Ishikawa (cell line): ENCODE data around the gene TMEFF2.

ENCODE experiments used
- CEBPB ChIP-seq: IDR thresholded peaks from 2 replicates; pipeline ENCODE4 v1.6.1; 2012
- EGR1 ChIP-seq: IDR thresholded peaks from 2 replicates; pipeline ENCODE4 v1.6.1; 2012
- MAX ChIP-seq: IDR thresholded peaks from 2 replicates; pipeline ENCODE4 v1.6.1; 2012
- NFIC ChIP-seq: IDR thresholded peaks from 2 replicates; pipeline ENCODE4 v1.6.1; 2012
- RAD21 ChIP-seq: IDR thresholded peaks from 2 replicates; pipeline ENCODE4 v1.6.1; 2012; ENCODE audit warnings: low read depth
- TAF1 ChIP-seq: IDR thresholded peaks from 2 replicates; pipeline ENCODE4 v1.6.1; 2012; ENCODE audit warnings: low read depth, mild to moderate bottlenecking
- YY1 ChIP-seq: IDR thresholded peaks from 2 replicates; pipeline ENCODE4 v1.6.1; 2012; ENCODE audit warnings: low read depth
- TF ChIP-seq, protein P1 (sequence below): IDR thresholded peaks from 2 replicates; pipeline ENCODE4 v1.6.1; 2012; ENCODE audit warnings: low read depth, mild to moderate bottlenecking

GRCh38 chr2:192228685-192229084, 34.0 kb upstream of the TMEFF2 start:
- no peak for TF ChIP-seq RAD21
- TF ChIP-seq MAX = no peak
- TF ChIP-seq TAF1 = no peak
- TF ChIP-seq CEBPB = no peak
- TF ChIP-seq YY1 = no peak
- TF ChIP-seq, protein P1, sequence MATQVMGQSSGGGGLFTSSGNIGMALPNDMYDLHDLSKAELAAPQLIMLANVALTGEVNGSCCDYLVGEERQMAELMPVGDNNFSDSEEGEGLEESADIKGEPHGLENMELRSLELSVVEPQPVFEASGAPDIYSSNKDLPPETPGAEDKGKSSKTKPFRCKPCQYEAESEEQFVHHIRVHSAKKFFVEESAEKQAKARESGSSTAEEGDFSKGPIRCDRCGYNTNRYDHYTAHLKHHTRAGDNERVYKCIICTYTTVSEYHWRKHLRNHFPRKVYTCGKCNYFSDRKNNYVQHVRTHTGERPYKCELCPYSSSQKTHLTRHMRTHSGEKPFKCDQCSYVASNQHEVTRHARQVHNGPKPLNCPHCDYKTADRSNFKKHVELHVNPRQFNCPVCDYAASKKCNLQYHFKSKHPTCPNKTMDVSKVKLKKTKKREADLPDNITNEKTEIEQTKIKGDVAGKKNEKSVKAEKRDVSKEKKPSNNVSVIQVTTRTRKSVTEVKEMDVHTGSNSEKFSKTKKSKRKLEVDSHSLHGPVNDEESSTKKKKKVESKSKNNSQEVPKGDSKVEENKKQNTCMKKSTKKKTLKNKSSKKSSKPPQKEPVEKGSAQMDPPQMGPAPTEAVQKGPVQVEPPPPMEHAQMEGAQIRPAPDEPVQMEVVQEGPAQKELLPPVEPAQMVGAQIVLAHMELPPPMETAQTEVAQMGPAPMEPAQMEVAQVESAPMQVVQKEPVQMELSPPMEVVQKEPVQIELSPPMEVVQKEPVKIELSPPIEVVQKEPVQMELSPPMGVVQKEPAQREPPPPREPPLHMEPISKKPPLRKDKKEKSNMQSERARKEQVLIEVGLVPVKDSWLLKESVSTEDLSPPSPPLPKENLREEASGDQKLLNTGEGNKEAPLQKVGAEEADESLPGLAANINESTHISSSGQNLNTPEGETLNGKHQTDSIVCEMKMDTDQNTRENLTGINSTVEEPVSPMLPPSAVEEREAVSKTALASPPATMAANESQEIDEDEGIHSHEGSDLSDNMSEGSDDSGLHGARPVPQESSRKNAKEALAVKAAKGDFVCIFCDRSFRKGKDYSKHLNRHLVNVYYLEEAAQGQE = no peak
- TF ChIP-seq EGR1 = no peak
- TF ChIP-seq NFIC = no peak
